MCF 10A (cell line): ENCODE measurements around the gene SPAG6. TPM values are rescaled to one million over a fixed set of nuclear protein-coding genes. Genes with fewer than 3 reads are reported as not detected.
A peak's percentile ranks its signal among the peaks of the same experiment; 100 is the strongest.

Experiments used
- BruUV-seq: library from RNA; stranded (reverse); fragments of 400-500 nt; replicated peaks from 2 replicates; lab custom pipeline; 2021; lab: Mats Ljungman, UMichigan
- CTCF ChIA-PET: fragments of 300-600 bp; sonication (Branson Sonifier 250); formaldehyde crosslinking; extraction: SDS; loops from one replicate; lab custom pipeline; 2021; ENCODE audit warnings: antibody characterized with exemption, inconsistent platforms; lab: Yijun Ruan, JAX
- POLR2A ChIA-PET: fragments of 300-600, 350-650 bp; sonication (Branson Sonifier 250); formaldehyde crosslinking; extraction: SDS; loops from one replicate; lab custom pipeline; 2020; ENCODE audit warnings: antibody characterized with exemption, inconsistent platforms; lab: Yijun Ruan, JAX
- DNase-seq: peaks from one replicate; pipeline ENCODE4 v3.0.0-alpha.2; 2018; ENCODE audit not compliant: unreplicated experiment
- H3K27ac Mint-ChIP-seq: one replicate; pipeline ENCODE4 v1.8.0; 2022; ENCODE audit warnings: mild to moderate bottlenecking, low read depth, mixed read lengths; ENCODE audit not compliant: unreplicated experiment
- H3K27me3 Mint-ChIP-seq: one replicate; pipeline ENCODE4 v1.8.0; 2022; ENCODE audit warnings: mixed read lengths; ENCODE audit not compliant: insufficient read depth, unreplicated experiment
- H3K36me3 Mint-ChIP-seq: one replicate; pipeline ENCODE4 v1.8.0; 2022; ENCODE audit warnings: mild to moderate bottlenecking, moderate library complexity, mixed read lengths; ENCODE audit not compliant: insufficient read depth, unreplicated experiment
- H3K4me1 Mint-ChIP-seq: one replicate; pipeline ENCODE4 v1.8.0; 2022; ENCODE audit warnings: mixed read lengths; ENCODE audit not compliant: insufficient read depth, unreplicated experiment
- H3K4me3 Mint-ChIP-seq: one replicate; pipeline ENCODE4 v1.8.0; 2022; ENCODE audit warnings: mild to moderate bottlenecking, moderate library complexity, mixed read lengths; ENCODE audit not compliant: unreplicated experiment
- H3K9me3 Mint-ChIP-seq: one replicate; pipeline ENCODE4 v1.8.0; 2022; ENCODE audit warnings: mixed read lengths; ENCODE audit not compliant: unreplicated experiment
- intact Hi-C: fragments of 100-400 bp; cut with micrococcal nuclease; formaldehyde crosslinking; loops from 2 replicates; pipeline ENCODE4 v1.14.1; 2022
- total RNA-seq: library from RNA; stranded (reverse); gene quantifications from 2 replicates; pipeline ENCODE4 v1.2.3, GENCODE V29; 2022
- TF ChIP-seq, protein P1 (sequence below): fragments of 200-600 bp; IDR thresholded peaks from one replicate; pipeline ENCODE4 v1.8.0; 2022; ENCODE audit warnings: antibody characterized with exemption, mild to moderate bottlenecking; ENCODE audit not compliant: unreplicated experiment

Gene SPAG6
- total RNA-seq, 1 experiment from 2014 or later: not detected

DNA sequence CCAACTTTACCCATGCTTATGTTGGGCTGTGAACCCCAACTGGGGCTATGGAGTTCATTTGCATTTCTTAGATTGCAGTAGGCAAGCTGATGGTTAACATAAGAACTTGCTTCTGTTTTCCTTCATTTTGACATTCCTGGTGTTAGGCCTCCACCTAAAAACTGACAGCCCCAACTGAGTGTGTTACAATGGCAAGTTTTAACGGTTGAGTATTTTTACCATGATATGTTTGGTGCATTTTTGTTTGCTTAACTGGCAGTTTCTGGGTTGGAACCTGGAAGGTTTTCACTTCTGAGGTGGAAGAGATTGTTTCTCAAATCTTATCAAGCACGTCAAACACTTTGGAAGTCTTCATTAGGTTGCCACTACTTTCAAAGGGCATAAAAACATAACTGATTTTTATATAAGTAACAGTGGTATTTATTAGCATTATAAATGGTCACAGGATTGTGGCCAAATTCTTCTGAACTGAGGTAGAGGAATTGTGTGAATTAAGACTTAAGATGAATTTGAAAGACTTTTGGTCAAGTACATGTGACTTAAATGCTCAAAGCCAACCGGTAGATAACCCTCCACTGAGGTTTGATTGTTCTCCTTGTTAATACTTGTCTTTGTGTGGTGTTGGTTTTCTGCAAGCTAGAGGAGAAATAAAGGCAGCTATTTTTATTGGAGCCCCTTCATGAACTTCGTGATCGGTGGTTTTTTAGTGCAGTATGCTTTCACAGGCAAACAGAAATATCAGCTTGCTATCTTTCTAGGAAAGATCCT lies 21.6 kb upstream of the SPAG6 start:
- Mint-ChIP-seq H3K9me3 (no peaks in the 10 kb centered on the region), H3K4me3 (no peak overlapping the region), H3K4me1 (peaks cover 35% of the 10 kb centered on the region), H3K27ac (no peak overlapping the region), H3K36me3 (peaks cover 25% of the 10 kb centered on the region), H3K27me3 (peaks cover 11% of the 10 kb centered on the region)
- ChIA-PET POLR2A (interaction anchor here (0.5 to 7.3 kb wide), 8 partner anchors 10 to 828 kb away, joined by 3 to 47 read pairs (median 4); partner anchors contain the start of gene DNAJC1), CTCF (interaction anchor here (0.7 to 0.9 kb wide), 3 partner anchors 11 to 666 kb away, joined by 3 to 4 read pairs (median 3); no protein-coding TSS in a partner anchor)
- BruUV-seq: no TSS peak
- DNase-seq: no peak
- TF ChIP-seq, protein P1, sequence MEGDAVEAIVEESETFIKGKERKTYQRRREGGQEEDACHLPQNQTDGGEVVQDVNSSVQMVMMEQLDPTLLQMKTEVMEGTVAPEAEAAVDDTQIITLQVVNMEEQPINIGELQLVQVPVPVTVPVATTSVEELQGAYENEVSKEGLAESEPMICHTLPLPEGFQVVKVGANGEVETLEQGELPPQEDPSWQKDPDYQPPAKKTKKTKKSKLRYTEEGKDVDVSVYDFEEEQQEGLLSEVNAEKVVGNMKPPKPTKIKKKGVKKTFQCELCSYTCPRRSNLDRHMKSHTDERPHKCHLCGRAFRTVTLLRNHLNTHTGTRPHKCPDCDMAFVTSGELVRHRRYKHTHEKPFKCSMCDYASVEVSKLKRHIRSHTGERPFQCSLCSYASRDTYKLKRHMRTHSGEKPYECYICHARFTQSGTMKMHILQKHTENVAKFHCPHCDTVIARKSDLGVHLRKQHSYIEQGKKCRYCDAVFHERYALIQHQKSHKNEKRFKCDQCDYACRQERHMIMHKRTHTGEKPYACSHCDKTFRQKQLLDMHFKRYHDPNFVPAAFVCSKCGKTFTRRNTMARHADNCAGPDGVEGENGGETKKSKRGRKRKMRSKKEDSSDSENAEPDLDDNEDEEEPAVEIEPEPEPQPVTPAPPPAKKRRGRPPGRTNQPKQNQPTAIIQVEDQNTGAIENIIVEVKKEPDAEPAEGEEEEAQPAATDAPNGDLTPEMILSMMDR: no peak
- intact Hi-C loops: loop anchor here (10.0 kb wide), 2 partner anchors 261 to 391 kb away; partner anchors contain the start of gene PIP4K2A

DNA sequence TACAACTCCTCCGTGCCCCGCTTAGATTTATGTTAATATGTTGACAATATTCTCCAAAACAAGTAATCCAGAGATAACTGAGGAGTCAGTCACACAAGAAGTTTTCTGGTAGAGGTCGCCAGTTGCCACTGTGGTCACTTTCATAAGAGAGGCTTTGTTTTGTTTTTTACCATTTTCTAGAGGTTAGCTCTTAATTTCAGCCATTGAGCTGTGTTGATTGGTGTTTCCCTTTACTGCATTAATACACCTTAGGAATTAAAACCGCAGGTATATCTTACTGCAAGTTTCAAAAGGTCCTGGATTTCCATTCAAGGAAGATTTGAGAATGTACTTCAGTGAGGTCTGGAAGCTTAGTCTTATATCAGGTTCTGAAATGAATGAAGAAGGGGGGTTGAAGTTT lies 20.9 kb upstream of the SPAG6 start:
- Mint-ChIP-seq H3K27me3 (peaks cover 11% of the 10 kb centered on the region), H3K4me3 (peak overlapping the region; percentile 80), H3K36me3 (peaks cover 28% of the 10 kb centered on the region), H3K27ac (no peak overlapping the region), H3K9me3 (no peaks in the 10 kb centered on the region), H3K4me1 (peaks cover 35% of the 10 kb centered on the region)
- no peak for DNase-seq
- intact Hi-C loops: loop anchor here (10.0 kb wide), 2 partner anchors 260 to 390 kb away; partner anchors contain the start of gene PIP4K2A
- ChIA-PET CTCF (interaction anchor here (0.5 to 0.9 kb wide), 3 partner anchors 11 to 665 kb away, joined by 3 to 4 read pairs (median 3); no protein-coding TSS in a partner anchor), POLR2A (interaction anchor here (1.0 to 7.3 kb wide), 3 partner anchors 10 to 322 kb away, joined by 3 to 47 read pairs (median 32); partner anchors contain the start of gene DNAJC1)
- BruUV-seq: no TSS peak
- TF ChIP-seq, protein P1: no peak

DNA sequence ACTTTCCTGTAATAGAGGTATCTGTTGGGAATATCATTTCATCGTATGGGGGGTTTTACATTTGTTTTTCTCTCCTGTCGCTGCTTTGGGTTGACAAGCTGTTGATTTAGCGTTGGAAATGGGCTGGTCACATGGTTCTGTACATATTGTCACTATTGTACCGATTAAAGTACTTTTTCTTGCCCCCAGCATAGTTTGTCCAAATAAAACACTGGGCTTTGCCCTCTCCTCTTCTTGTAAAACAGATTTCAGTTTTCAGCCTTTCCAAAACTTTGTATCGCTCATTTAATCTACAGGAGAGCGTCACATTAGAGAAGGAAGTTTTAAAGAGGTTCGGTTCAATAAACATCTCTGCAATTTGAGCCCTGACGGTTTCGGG lies 20.4 kb upstream of the SPAG6 start:
- peak overlapping the region; percentile 80 for H3K4me3 Mint-ChIP-seq
- ChIA-PET CTCF (interaction anchor here (0.5 to 1.4 kb wide), 3 partner anchors 16 to 665 kb away, joined by 3 to 4 read pairs (median 3); no protein-coding TSS in a partner anchor), POLR2A (interaction anchor here (1.0 to 7.3 kb wide), 3 partner anchors 11 to 322 kb away, joined by 3 to 47 read pairs (median 32); partner anchors contain the start of gene DNAJC1)
- intact Hi-C loops: loop anchor here (5.0 to 10.0 kb wide), 3 partner anchors 260 to 662 kb away; partner anchors contain the start of gene PIP4K2A
- no peaks in the 10 kb centered on the region for H3K9me3 Mint-ChIP-seq
- peaks cover 32% of the 10 kb centered on the region for H3K36me3 Mint-ChIP-seq
- H3K27me3 Mint-ChIP-seq: peaks cover 11% of the 10 kb centered on the region
- H3K27ac Mint-ChIP-seq: no peak overlapping the region
- peaks cover 33% of the 10 kb centered on the region for H3K4me1 Mint-ChIP-seq
- TF ChIP-seq, protein P1: no peak
- no peak for DNase-seq
- no TSS peak for BruUV-seq
